Measurements from ENCODE around the gene RBM19.

The RBM19 gene

GRCh38 chr12:113987261-113988063 is 21.3 kb upstream of the RBM19 start:
- DNase-seq: no peak

- no peak for DNase-seq
Measured at GRCh38 chr12:113984464-113984863, 18.3 kb upstream of the RBM19 start.

GRCh38 chr12:113983777-113984448 is 17.8 kb upstream of the RBM19 start:
- no peak for DNase-seq

GRCh38 chr12:113983265-113983664 is 17.1 kb upstream of the RBM19 start:
- no peak for DNase-seq

- no peak for DNase-seq
Measured at GRCh38 chr12:113981876-113982275, 15.8 kb upstream of the RBM19 start.

GRCh38 chr12:113980537-113981337 is 14.6 kb upstream of the RBM19 start:
- DNase-seq: peak; percentile 44

- no peak for DNase-seq
Measured at GRCh38 chr12:113980054-113980453, 13.9 kb upstream of the RBM19 start.

- DNase-seq: no peak
Measured at GRCh38 chr12:113978080-113978479, 12.0 kb upstream of the RBM19 start.

GRCh38 chr12:113974006-113974405 is 7.9 kb upstream of the RBM19 start:
- DNase-seq: no peak

- DNase-seq: no peak
Measured at GRCh38 chr12:113973109-113973904, 7.2 kb upstream of the RBM19 start.

- no peak for DNase-seq
Measured at GRCh38 chr12:113971392-113971791, 5.3 kb upstream of the RBM19 start.

- no peak for DNase-seq
Measured at GRCh38 chr12:113970211-113970610, 4.1 kb upstream of the RBM19 start.

- DNase-seq: no peak
Measured at GRCh38 chr12:113967368-113967767, 1.2 kb upstream of the RBM19 start.

GRCh38 chr12:113962733-113963132 is 3.4 kb downstream of the RBM19 start:
- no peak for DNase-seq

- DNase-seq: no peak
Measured at GRCh38 chr12:113961921-113962710, 4.0 kb downstream of the RBM19 start.

- no peak for DNase-seq
Measured at GRCh38 chr12:113960030-113960429, 6.1 kb downstream of the RBM19 start.

GRCh38 chr12:113959096-113959495 is 7.0 kb downstream of the RBM19 start:
- DNase-seq: no peak

GRCh38 chr12:113958108-113958507 is 8.0 kb downstream of the RBM19 start:
- DNase-seq: no peak

- no peak for DNase-seq
Measured at GRCh38 chr12:113957627-113958026, 8.5 kb downstream of the RBM19 start.

- DNase-seq: peak; percentile 1
Measured at GRCh38 chr12:113955109-113955970, 10.8 kb downstream of the RBM19 start.

GRCh38 chr12:113954547-113954946 is 11.6 kb downstream of the RBM19 start:
- no peak for DNase-seq

Measured in kidney glomerular epithelial cell (primary cell).